Stimulated activated CD4-positive, alpha-beta T cell treated with anti-CD3 and anti-CD28 coated beads, Interleukin-2, amount 100 ng/mL, for 48 hours (primary cell): ENCODE results near the gene KPNB1.
A peak's percentile ranks its signal among the peaks of the same experiment; 100 is the strongest.

Experiments used
- DNase-seq, 2 donors: peaks; one replicate each; pipeline ENCODE4 v3.0.0-alpha.2; 2020

Gene KPNB1

DNA sequence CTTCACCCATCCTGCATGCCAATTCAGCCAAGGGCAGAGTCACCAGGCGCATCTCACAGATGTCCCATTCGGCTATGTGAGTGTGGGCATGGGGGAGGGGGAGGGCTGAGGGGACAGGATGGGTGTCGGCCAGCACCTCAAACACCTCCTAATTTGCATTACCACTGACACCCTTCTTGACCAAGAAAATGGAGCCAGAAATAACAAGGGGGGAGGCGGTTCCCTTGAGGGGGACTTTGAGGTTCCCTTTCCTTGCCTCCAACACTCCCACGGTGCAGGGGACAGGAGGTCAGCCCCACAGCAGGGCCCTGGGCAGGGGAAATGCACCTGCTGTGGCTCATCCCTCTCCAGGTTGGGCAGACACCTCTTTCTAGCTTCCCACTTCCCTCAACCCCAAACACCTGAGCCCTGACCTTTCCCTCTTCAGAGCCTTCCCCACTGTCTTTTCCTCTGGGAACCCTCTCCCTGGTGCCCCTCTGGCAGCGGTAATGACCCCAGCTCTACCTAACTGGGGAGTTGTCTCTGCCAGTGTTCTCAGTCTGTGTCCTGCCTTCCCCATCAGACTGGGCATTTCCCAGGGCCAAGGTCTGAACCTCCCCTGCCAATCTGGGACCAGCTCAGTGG, 65.2 kb downstream of the KPNB1 start:
- no peak for DNase-seq

- DNase-seq = no peak
Observed at GRCh38 chr17:47715669-47716325, 66.1 kb downstream of the KPNB1 start.

GRCh38 chr17:47716375-47716774, 66.7 kb downstream of the KPNB1 start:
- DNase-seq = no peak

DNA sequence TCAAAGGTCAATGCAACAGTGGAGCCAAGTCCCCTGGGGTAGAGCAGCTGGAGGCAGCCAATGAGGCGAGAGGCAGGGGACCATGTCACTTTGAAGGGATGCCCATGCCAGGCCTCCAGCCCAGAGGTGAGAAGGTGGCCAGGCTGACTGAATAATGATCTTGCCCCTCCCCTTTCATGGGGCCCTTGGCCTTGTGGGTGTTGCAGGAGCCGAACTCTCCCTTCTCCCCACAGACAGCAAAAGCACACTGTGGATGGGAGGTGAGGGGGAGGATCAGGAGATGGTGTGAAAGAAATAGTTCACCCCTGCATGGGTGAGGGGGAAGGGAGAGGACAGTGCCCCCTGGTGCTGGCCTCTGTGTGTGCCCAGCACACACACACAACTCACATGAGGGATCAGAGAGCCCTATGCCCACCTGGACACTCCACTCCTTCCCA, 67.6 kb downstream of the KPNB1 start:
- DNase-seq = no peak

DNA sequence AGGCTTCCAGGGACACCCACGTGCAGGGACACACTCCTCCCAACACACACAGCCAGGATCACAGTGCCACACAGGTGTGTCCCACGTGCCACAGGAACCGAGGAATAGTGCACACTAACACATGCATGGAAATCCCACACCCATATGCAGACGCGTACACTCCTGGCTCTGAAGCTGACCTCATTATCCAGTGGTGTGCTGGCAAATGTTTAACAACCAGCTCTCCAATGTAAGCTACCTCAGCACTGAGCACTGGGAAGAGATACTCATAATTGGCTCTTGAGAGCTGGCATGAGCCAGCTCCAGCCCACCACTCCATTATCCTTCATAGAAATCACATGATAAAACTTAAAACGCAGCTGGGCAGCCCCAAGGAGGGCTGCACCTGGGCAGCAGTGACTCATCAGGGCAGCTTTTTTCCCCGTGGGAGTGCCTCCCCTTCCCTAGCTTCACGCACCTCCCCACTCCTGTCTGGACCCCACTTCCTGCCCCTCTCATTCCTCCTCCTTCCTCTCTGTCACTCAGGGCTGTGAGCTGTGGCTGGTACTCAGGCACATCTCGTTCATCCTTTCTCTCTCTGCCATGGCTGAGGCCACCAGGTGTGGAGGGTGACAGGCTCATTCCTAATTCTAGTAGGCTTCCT, 68.4 kb downstream of the KPNB1 start:
- DNase-seq = no peak

- no peak for DNase-seq
Observed at GRCh38 chr17:47718634-47719405, 69.1 kb downstream of the KPNB1 start.

- DNase-seq = peak; percentile 72 to 73
Observed at GRCh38 chr17:47719411-47720152, 69.9 kb downstream of the KPNB1 start.

DNA sequence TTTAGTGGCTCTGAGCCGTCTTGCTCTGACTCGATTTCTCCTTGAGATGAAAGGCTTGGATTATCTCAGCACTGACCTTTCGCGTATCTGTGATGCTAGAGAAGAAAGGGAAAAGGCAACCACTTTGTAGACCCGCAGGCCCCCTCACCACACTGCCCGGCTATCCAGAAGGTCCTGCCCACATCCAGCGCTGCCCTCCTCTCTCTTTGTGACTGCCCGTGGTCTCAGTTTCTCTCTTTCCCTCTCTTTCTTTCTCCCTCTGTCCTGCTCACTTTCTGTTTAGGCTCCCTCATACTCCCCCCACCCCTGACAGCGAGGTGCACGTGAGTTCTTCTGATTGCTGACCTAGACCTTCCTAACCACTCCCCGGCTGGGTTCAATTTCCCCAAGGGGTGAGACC, 70.5 kb downstream of the KPNB1 start:
- DNase-seq = no peak

GRCh38 chr17:47720754-47721533, 71.2 kb downstream of the KPNB1 start:
- DNase-seq = peak; percentile 92 to 95

DNA sequence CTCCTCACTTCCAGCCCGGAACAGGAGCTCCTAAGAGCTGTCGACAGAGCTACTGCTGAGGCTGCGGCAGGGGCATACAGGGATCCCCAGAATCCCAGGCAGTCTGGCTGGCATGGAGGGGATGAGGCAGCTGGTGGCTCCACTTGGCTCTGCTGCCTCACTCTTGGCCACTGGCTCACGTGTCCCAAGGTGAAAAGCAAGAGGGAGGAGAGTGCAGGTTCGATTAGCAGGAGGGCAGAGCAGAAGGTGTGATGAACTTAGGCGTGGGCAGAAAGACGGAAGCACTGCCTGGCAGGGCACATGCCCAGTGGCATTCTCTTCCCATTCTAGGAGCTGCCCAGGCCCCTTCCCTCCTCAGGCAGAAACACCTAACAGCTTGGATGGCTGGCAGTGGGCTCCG, 72.0 kb downstream of the KPNB1 start:
- DNase-seq = no peak

- no peak for DNase-seq
Observed at GRCh38 chr17:47724705-47725104, 75.0 kb downstream of the KPNB1 start.

DNA sequence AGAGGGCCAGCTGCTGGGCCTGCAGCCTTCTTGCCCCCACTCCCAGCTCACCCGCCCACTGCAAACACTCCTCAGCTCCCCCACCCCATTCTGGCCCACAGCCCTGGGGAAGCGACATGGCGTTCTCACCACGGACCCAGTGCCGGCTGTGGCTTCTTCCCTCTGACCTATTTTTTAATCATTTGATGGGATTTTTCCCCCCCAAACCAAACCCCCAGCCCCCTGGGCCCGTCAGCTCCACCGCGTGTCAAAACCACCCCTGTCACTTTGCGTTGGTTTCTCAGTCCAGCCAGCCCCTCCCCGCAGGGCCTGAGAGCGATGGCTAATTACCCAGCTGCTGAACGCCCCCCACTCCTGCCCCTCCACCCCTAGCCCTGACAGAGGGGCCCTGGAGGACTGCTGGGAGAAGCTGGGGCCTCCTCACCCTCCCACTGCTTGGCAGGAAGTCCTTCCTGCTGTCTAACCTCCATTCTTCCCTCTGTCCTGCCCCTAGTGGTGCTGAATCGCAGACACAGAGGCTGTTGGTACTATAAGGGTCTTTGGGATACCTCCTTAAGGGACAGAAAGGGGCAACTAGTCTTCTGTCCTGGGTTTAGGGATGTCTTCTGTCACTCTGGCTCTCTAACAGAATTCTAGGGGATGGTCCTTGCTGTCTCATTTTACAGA, 75.9 kb downstream of the KPNB1 start:
- DNase-seq = no peak

DNA sequence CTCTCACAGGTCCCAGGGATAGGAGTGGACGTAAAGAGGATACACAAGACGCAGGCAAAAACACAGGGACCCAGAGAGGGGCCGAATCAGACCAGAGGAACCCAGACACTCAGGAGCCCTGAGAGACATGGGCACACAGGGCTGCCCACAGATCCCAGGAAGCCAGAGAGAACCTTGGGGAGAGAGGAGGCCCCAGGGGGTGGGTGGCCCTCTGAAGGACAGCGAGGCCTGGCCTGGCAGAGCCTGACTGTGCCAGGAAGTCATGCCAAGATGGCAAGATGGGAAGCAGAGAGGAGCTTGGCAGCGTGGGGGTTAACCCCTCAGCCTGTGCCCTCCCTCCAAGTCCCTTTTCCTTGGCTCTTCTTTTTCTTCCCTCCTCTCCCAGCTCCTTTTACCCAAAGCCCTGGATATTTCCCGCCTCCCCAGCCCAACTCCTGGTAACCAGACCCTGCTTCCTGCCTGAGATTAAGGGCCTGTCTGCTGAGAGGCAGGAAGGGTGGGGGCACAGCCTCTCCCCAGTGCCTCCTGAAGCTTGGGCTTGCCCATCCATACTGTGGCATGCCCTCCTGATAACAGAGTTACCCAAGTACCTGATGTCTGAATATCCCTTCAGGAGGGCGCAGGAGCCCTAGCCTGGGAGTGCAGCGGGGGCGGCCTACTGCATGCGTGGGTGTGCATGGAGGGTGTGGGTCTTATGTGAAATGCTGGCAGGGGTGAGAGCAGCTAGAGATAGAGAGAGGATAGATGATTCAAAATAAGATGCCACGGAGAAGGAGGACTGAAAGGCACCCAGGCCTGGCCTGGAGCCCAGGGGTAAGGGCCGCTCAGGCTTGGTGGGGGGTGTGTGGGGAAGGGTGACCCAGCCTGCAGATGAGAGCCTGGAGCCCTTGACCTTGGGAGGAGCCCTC, 77.3 kb downstream of the KPNB1 start:
- DNase-seq = no peak

DNA sequence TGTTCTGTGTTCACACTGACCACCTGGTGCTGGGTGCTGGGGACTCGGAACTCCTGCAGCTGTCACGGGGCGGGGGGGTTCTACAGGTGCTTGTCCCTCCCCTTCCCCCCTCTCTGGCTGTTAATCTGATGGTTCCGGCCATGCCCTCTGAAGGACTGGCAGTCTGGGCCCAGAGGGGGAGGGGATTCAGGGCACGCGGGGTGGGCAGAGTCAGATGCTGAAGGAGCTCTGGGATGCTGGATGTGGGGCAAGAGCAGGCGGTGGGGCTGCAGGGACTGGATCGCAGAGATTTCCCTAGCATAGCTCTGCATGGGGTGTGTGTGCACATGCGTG, 78.0 kb downstream of the KPNB1 start:
- DNase-seq = no peak

DNA sequence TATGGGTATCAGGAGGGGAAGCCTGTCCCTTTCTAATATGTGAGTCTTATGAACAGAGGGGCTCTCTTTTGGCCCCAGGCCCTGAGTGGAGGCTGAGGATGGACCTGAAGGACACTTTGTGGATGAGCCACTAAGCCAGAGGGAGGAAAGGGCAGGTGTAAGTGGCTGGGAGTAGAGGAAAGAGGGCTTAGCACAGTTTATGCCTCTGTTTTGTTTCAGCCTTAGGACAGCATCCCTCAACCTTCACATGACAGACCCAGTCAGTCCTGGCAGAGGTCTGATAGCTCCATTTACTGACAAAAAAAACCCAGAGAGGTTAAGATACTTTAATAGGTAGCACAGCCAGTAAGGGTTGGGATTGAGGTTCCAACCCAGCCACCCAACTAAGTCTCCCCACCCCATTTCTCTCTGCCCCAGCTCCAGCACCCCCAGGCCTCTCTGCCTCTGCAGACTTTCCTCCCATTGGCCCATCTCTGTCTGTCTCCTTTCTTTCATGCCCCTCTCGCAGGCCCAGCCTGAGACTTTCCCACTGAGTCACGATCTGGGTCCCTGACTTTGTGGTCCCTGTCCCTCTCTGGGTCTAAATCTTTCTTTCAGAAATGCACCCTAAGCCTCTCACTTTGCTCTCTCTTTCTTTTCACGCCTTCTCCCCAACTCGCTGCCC, 78.6 kb downstream of the KPNB1 start:
- no peak for DNase-seq

DNA sequence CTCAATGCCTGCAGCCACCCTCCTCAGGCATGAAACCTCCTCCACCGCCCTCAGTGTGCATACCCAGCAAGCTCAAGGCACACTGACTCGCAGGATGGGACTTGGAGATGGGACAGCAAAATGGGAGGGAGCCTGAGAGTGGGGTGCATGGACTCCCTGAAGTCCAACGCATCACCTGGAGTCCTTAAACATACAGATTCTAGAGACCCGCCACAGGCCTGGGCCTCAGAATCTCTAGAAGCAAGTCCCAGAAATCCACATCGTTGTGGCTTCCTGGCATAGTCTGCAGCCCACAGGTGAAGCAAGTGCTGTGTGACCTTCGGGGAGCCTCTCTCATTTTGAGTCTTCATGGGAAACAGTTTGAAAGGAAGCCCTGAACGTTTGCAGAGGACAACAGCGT, 79.8 kb downstream of the KPNB1 start:
- DNase-seq = no peak

DNA sequence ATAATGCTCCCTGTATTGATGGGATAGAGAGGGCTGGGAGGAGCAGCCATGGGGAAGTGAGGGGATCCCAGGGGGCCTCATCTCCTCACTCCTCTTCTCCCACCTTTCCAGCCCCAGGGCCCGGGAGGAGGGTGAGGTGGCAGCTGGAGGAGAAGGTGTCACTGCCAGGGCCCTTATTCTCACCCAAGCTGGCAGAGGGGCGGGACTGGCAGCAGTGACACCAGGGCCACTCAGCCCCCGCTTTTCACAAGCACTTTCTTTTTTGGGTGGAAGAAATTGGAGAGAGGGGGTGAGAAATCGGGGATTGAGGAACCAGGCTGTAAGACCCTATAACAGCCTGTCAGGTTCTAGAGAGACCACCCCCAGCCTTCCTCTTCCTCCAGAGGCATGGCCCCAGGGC, 81.0 kb downstream of the KPNB1 start:
- no peak for DNase-seq

DNA sequence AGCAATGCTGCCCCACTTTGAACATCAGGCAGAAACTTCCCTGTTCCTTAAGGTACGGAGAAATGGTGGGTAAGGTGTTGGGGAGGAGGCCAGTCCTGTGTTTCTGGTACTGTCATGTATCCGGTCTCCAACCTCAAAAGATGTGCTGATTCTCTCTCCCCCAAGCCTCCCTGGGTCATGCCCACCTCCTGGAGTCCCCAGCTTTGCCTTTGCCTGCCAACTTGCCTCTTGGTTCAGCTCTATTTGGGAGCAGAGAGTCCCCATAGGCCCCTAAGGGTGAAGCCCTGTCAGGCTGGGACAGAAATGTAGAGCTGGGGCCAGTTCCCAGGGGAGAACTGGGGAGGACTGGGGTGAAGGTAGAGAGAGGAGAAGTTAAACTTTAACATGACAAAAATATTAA, 81.7 kb downstream of the KPNB1 start:
- DNase-seq = no peak

GRCh38 chr17:47732399-47733046, 82.8 kb downstream of the KPNB1 start:
- no peak for DNase-seq
